ENCODE data around the gene TMEM178B. TPM values are rescaled to one million over a fixed set of nuclear protein-coding genes. Genes with fewer than 3 reads are reported as not detected.

TMEM178B gene
- polyA plus RNA-seq, 1 donor from 2014 or later, result 40.7 TPM

- H3K27ac ChIP-seq (ENCODE audit: low read length), result peak overlapping the region; percentile 93
- peak overlapping the region; percentile 88 for H2AFZ ChIP-seq (ENCODE audit: low read depth, low read length)
- peaks cover 42% of the 10 kb centered on the region for H3K79me2 ChIP-seq (replicated peaks; ENCODE audit: insufficient read depth, low read length)
- peak overlapping the region; percentile 100 for H3K4me3 ChIP-seq (ENCODE audit: low read length)
- no peaks in the 10 kb centered on the region for H3K9me3 ChIP-seq (ENCODE audit: low read length)
- no peaks in the 10 kb centered on the region for H3K36me3 ChIP-seq (ENCODE audit: insufficient read depth, low read length)
- H3K4me2 ChIP-seq (ENCODE audit: low read length), result peak overlapping the region; percentile 74
- no peaks in the 10 kb centered on the region for H3K9me2 ChIP-seq (ENCODE audit: insufficient read depth, low read length)
- TF ChIP-seq REST (IDR thresholded peaks at IDR 0.05; ENCODE audit: borderline replicate concordance) (peak; percentile 47), EP300 (conservative IDR thresholded peaks at IDR 0.05; ENCODE audit: poor library complexity, severe bottlenecking) (peak; percentile 70), RAD21 (conservative IDR thresholded peaks at IDR 0.05) (peak; percentile 92), POLR2AphosphoS5 (IDR thresholded peaks at IDR 0.05) (peak; percentile 67), SMC3 (conservative IDR thresholded peaks at IDR 0.05; ENCODE audit: poor library complexity) (peak; percentile 93), MXI1 (conservative IDR thresholded peaks at IDR 0.05; ENCODE audit: poor library complexity, severe bottlenecking) (peak; percentile 34), CTCF (IDR thresholded peaks at IDR 0.05; ENCODE audit: poor library complexity, severe bottlenecking) (peak; percentile 87), TAF1 (IDR thresholded peaks at IDR 0.05; ENCODE audit: low read depth) (peak; percentile 64), EZH2 (IDR thresholded peaks at IDR 0.05; ENCODE audit: borderline replicate concordance, insufficient read depth, low read length, poor library complexity, severe bottlenecking) (no peak)
- H3K9ac ChIP-seq (ENCODE audit: low read length), result peak overlapping the region; percentile 92
- H3F3A ChIP-seq (ENCODE audit: insufficient read depth, low read length, poor library complexity, severe bottlenecking), result peaks cover 5% of the 10 kb centered on the region
- H4K20me1 ChIP-seq (ENCODE audit: insufficient read depth), result peaks cover 30% of the 10 kb centered on the region
- H3K27me3 ChIP-seq (ENCODE audit: insufficient read depth, low read depth, low read length), result no peaks in the 10 kb centered on the region
Measured at GRCh38 chr7:141071260-141071854, 2.5 kb upstream of the TMEM178B start.

- peaks cover 5% of the 10 kb centered on the region for H3F3A ChIP-seq (ENCODE audit: insufficient read depth, low read length, poor library complexity, severe bottlenecking)
- peaks cover 37% of the 10 kb centered on the region for H4K20me1 ChIP-seq (ENCODE audit: insufficient read depth)
- H3K79me2 ChIP-seq (replicated peaks; ENCODE audit: insufficient read depth, low read length), result peaks cover 49% of the 10 kb centered on the region
- peak overlapping the region; percentile 74 for H3K4me2 ChIP-seq (ENCODE audit: low read length)
- H3K36me3 ChIP-seq (ENCODE audit: insufficient read depth, low read length), result no peaks in the 10 kb centered on the region
- H3K27me3 ChIP-seq (ENCODE audit: insufficient read depth, low read depth, low read length), result no peaks in the 10 kb centered on the region
- peak overlapping the region; percentile 92 for H3K9ac ChIP-seq (ENCODE audit: low read length)
- peak overlapping the region; percentile 93 for H3K27ac ChIP-seq (ENCODE audit: low read length)
- peak overlapping the region; percentile 88 for H2AFZ ChIP-seq (ENCODE audit: low read depth, low read length)
- H3K9me3 ChIP-seq (ENCODE audit: low read length), result no peaks in the 10 kb centered on the region
- H3K4me3 ChIP-seq (ENCODE audit: low read length), result peak overlapping the region; percentile 100
- TF ChIP-seq EZH2 (IDR thresholded peaks at IDR 0.05; ENCODE audit: borderline replicate concordance, insufficient read depth, low read length, poor library complexity, severe bottlenecking) (no peak), CTCF (IDR thresholded peaks at IDR 0.05; ENCODE audit: poor library complexity, severe bottlenecking) (no peak), REST (IDR thresholded peaks at IDR 0.05; ENCODE audit: borderline replicate concordance) (peak; percentile 65), MXI1 (conservative IDR thresholded peaks at IDR 0.05; ENCODE audit: poor library complexity, severe bottlenecking) (no peak), EP300 (conservative IDR thresholded peaks at IDR 0.05; ENCODE audit: poor library complexity, severe bottlenecking) (no peak)
- no peaks in the 10 kb centered on the region for H3K9me2 ChIP-seq (ENCODE audit: insufficient read depth, low read length)
Measured at GRCh38 chr7:141071855-141072547, 1.9 kb upstream of the TMEM178B start.

Data from neural cell (in vitro differentiated cells).